K562 (cell line): ENCODE data around the gene KRTAP5-1. TPM values are rescaled to one million over a fixed set of nuclear protein-coding genes. Genes with fewer than 3 reads are reported as not detected.

Experiments
- ATAC-seq: fragments of 200-7000 bp; cut with Tn5 transposase; 3 replicates; pipeline ENCODE4 v1.9.1; 2020; ENCODE audit warnings: moderate library complexity
- BruUV-seq: library from RNA; stranded (reverse); fragments of 400-500 nt; replicated peaks from 2 replicates; lab custom pipeline; 2021; lab: Mats Ljungman, UMichigan
- CTCF ChIA-PET: fragments of 300-600 bp; formaldehyde crosslinking; extraction: SDS; loops from one replicate; lab custom pipeline; 2021; ENCODE audit warnings: low intra/inter-chr PET ratio; lab: Yijun Ruan, JAX
- POLR2A ChIA-PET: fragments of 300-600, 350-650 bp; sonication (Branson Sonifier 250); formaldehyde crosslinking; extraction: SDS; loops from one replicate; lab custom pipeline; 2021; ENCODE audit warnings: antibody characterized with exemption, inconsistent platforms; lab: Yijun Ruan, JAX
- DNase-seq, 4 experiments: peaks; one replicate each; pipeline versions ENCODE4 v3.0.0 to v3.0.0-alpha.2; 2011 to 2018; ENCODE audit warnings: low spot score in 3 of 4, mixed read lengths in 3 of 4; ENCODE audit errors: extremely low read depth in 1 of 4
- FAIRE-seq: peaks from 2 replicates; lab custom pipeline; 2011; peaks lifted over from hg19 to GRCh38; lab: Jason Lieb, UNC
- H2AFZ ChIP-seq: 2 replicates; pipeline ENCODE4 v1.6.0; 2011; ENCODE audit warnings: low read depth, low read length, control low read depth, inconsistent platforms
- H3K27ac ChIP-seq: fragments of 200-600 bp; 3 replicates; pipeline ENCODE4 v1.8.0; 2011; ENCODE audit warnings: low read depth, mild to moderate bottlenecking, control low read depth, inconsistent platforms, low read length, moderate library complexity, mixed read lengths; ENCODE audit errors: extremely low read depth
- H3K27me3 ChIP-seq, 2 experiments: fragments of 300-600 bp in 1 of 2; 2 replicates in 1 of 2; 3 replicates in 1 of 2; pipeline versions ENCODE4 v1.6.0 to v1.8.0; 2011; ENCODE audit warnings: inconsistent platforms in 2 of 2, low read length in 2 of 2, mild to moderate bottlenecking in 1 of 2, mixed read lengths in 1 of 2, moderate library complexity in 1 of 2; ENCODE audit not compliant: control insufficient read depth in 2 of 2, insufficient read depth in 2 of 2
- H3K36me3 ChIP-seq: fragments of 300-600 bp; 3 replicates; pipeline ENCODE4 v1.8.0; 2011; ENCODE audit warnings: mild to moderate bottlenecking, low read length, inconsistent platforms; ENCODE audit not compliant: control insufficient read depth, insufficient read depth
- H3K4me1 ChIP-seq, 2 experiments: fragments of 200-600 bp in 1 of 2; replicated peaks in 1 of 2; 2 replicates in 1 of 2; 3 replicates in 1 of 2; pipeline versions ENCODE4 v1.5.1 to v1.8.0; 2011; ENCODE audit warnings: inconsistent platforms in 2 of 2, low read length in 2 of 2, mild to moderate bottlenecking in 1 of 2, mixed read lengths in 1 of 2, moderate library complexity in 1 of 2; ENCODE audit not compliant: control insufficient read depth in 2 of 2, insufficient read depth in 2 of 2
- H3K4me2 ChIP-seq: 2 replicates; pipeline ENCODE4 v1.6.1; 2011; ENCODE audit warnings: low read length, control low read depth, inconsistent platforms, mixed read lengths; ENCODE audit not compliant: insufficient read depth
- H3K4me3 ChIP-seq: fragments of 200-600 bp; sonication (generic), shearing (Covaris generic); 2 replicates; pipeline ENCODE4 v1.5.1; 2016; ENCODE audit warnings: control low read depth, inconsistent platforms
- H3K79me2 ChIP-seq: fragments of 200-600 bp; 3 replicates; pipeline ENCODE4 v1.8.0; 2011; ENCODE audit warnings: low read length, inconsistent platforms; ENCODE audit not compliant: control insufficient read depth, insufficient read depth
- H3K9ac ChIP-seq, 2 experiments: 2 replicates each; pipeline versions ENCODE4 v1.6.0 to v1.6.1; 2011; ENCODE audit warnings: low read depth in 2 of 2, low read length in 2 of 2, control low read depth in 1 of 2, inconsistent platforms in 1 of 2, mild to moderate bottlenecking in 1 of 2, mixed read lengths in 1 of 2; ENCODE audit not compliant: insufficient read depth in 1 of 2
- H3K9me1 ChIP-seq: one replicate; pipeline ENCODE4 v1.6.0; 2011; ENCODE audit warnings: inconsistent platforms, mild to moderate bottlenecking, low read length, moderate library complexity; ENCODE audit not compliant: control insufficient read depth, insufficient read depth
- H3K9me3 ChIP-seq: replicated peaks from 2 replicates; pipeline ENCODE4 v1.5.1; 2011; ENCODE audit warnings: low read depth, low read length, inconsistent platforms; ENCODE audit not compliant: control insufficient read depth, insufficient read depth
- H4K20me1 ChIP-seq: replicated peaks from 2 replicates; pipeline ENCODE4 v1.6.1; 2011; ENCODE audit warnings: low read length, inconsistent platforms, mixed read lengths; ENCODE audit not compliant: control insufficient read depth, insufficient read depth
- ATF1 ChIP-seq, 2 experiments: fragments of 450-650 bp in 1 of 2; IDR thresholded peaks; 2 replicates each; pipeline ENCODE4 v1.6.1; 2016; ENCODE audit warnings: missing compliant biosample characterization in 1 of 2, missing genetic modification characterization in 1 of 2
- CBX3 ChIP-seq, 2 experiments: IDR thresholded peaks; 1 replicate in 1 of 2; 2 replicates in 1 of 2; pipeline ENCODE4 v1.6.1; 2012; ENCODE audit warnings: inconsistent platforms in 2 of 2, low read length in 2 of 2, borderline replicate concordance in 1 of 2, control low read depth in 1 of 2
- SREBF2 ChIP-seq: sonication (generic); formaldehyde crosslinking; IDR thresholded peaks from 2 replicates; pipeline ENCODE4 v1.4.0; 2020; ENCODE audit warnings: mild to moderate bottlenecking, missing genetic modification reagents
- TRIM24 ChIP-seq, 2 experiments: fragments of 450-650 bp; IDR thresholded peaks; 2 replicates each; pipeline ENCODE4 v1.6.1; 2016
- U2AF2 ChIP-seq: fragments of 200-400 bp; formaldehyde crosslinking; optimal IDR thresholded peaks from 2 replicates; pipeline ENCODE3; 2017; ENCODE audit warnings: low read depth, mild to moderate bottlenecking, low read length
- WGBS: fragments of 100-300 bp; shearing (Covaris generic); methylation state at CpG from one replicate; pipeline ENCODE4 v1.1.6; 2016; ENCODE audit warnings: low coverage, mixed read lengths; ENCODE audit not compliant: insufficient coverage; ENCODE audit errors: missing lambda C conversion rate; 5-methylcytosine and 5-hydroxymethylcytosine counted together
- in situ Hi-C: fragments of 300-500 bp; cut with MboI; formaldehyde crosslinking; loops from 4 replicates; pipeline ENCODE4 v1.15.0; 2018; ENCODE audit warnings: inconsistent platforms, mixed read lengths
- intact Hi-C: fragments of 100-400 bp; cut with micrococcal nuclease; formaldehyde crosslinking; loops from 2 replicates; pipeline ENCODE4 v1.14.2; 2022
- polyA plus RNA-seq, 8 experiments: library from polyadenylated mRNA; depleted of rRNA in 4 of 8; stranded (reverse) in 5 of 8; unstranded in 3 of 8; fragments of >200 nt; fragmentation: Nextera tagmentation in 2 of 8; fragmentation: Illumina TruSeq in 1 of 8; extraction: Ambion mirVana in 2 of 8; extraction: Trizol in 1 of 8; gene quantifications; 2 replicates each; pipeline versions ENCODE4 v1.2.1 to v1.2.3, GENCODE V29; 2011 to 2014; ENCODE audit warnings: inconsistent platforms in 1 of 8, missing spikeins in 1 of 8
- total RNA-seq, 7 experiments: library from RNA; depleted of rRNA in 6 of 7; stranded (reverse); fragments of >200 nt in 6 of 7; fragmentation: Illumina TruSeq in 2 of 7; extraction: Trizol in 2 of 7; gene quantifications; 2 replicates each; pipeline versions ENCODE4 v1.2.1 to v1.2.3, GENCODE V29; 2011 to 2021; ENCODE audit warnings: low replicate concordance in 1 of 7
- TF ChIP-seq, protein P1 (sequence below): sonication (generic); formaldehyde crosslinking; IDR thresholded peaks from 2 replicates; pipeline ENCODE4 v1.8.0; 2023; ENCODE audit warnings: mild to moderate bottlenecking, missing genetic modification reagents

The KRTAP5-1 gene
- total and polyA plus RNA-seq, 9 of the 15 experiments (the other 6 are each of a cell fraction or from before 2014, with no cell fraction given): not detected

GRCh38 chr11:1545432-1545831 is 39.7 kb downstream of the KRTAP5-1 start:
- Histone ChIP-seq H3K27ac (no peak overlapping the region), H3K9me3 (no peaks in the 10 kb centered on the region), H3K4me1 (peaks cover 0 to 60% of the 10 kb centered on the region in 2 experiments; a peak in 3 of 5 replicates), H3K27me3 (peaks cover 0 to 5% of the 10 kb centered on the region in 2 experiments; a peak in 1 of 5 replicates), H3K9ac (peak overlapping the region in 1 of 2 experiments; percentile 20; a peak in 1 of 4 replicates), H4K20me1 (peaks cover 3% of the 10 kb centered on the region; the same call in 1 of the 2 replicates), H3K79me2 (no peaks in the 10 kb centered on the region), H3K4me3 (no peak overlapping the region), H3K36me3 (no peaks in the 10 kb centered on the region), H3K4me2 (no peak overlapping the region), H2AFZ (no peak overlapping the region), H3K9me1 (no peaks in the 10 kb centered on the region)
- TF ChIP-seq SREBF2 (CRISPR knock-in tag) (no peak), U2AF2 (no peak), TRIM24 (IDR thresholded peaks at IDR 0.05) (no peak), ATF1 (CRISPR knock-in tag; IDR thresholded peaks at IDR 0.05) (no peak), ATF1 (tag; IDR thresholded peaks at IDR 0.05) (no peak), CBX3 (IDR thresholded peaks at IDR 0.05; ENCODE audit: borderline replicate concordance in 1 of 2, low read length in 2 of 2) (no peak)
- TF ChIP-seq, protein P1, sequence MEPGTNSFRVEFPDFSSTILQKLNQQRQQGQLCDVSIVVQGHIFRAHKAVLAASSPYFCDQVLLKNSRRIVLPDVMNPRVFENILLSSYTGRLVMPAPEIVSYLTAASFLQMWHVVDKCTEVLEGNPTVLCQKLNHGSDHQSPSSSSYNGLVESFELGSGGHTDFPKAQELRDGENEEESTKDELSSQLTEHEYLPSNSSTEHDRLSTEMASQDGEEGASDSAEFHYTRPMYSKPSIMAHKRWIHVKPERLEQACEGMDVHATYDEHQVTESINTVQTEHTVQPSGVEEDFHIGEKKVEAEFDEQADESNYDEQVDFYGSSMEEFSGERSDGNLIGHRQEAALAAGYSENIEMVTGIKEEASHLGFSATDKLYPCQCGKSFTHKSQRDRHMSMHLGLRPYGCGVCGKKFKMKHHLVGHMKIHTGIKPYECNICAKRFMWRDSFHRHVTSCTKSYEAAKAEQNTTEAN: no peak
- FAIRE-seq: no peak
- DNase-seq: no peak
- ATAC-seq: no peak
- intact Hi-C loops: no loop called here
- CTCF ChIA-PET: interaction anchor here (3.1 kb wide), 1 partner anchor 29 kb away, joined by 19 read pairs; no protein-coding TSS in a partner anchor
- no TSS peak for BruUV-seq
- POLR2A ChIA-PET: interaction anchor here (1.8 kb wide), 1 partner anchor 24 kb away, joined by 3 read pairs; no protein-coding TSS in a partner anchor
- WGBS: 0% methylated on average over 3 of the region's 5 CpGs
- in situ Hi-C loops: no loop called here
